ENCODE results near the gene INKA2. TPM values are rescaled to one million over a fixed set of nuclear protein-coding genes. Genes with fewer than 3 reads are reported as not detected.

Gene INKA2
- total RNA-seq, 4 donors from 2014 or later: 0.51 to 16.4 (median 6.4) TPM; not detected in 1

DNA sequence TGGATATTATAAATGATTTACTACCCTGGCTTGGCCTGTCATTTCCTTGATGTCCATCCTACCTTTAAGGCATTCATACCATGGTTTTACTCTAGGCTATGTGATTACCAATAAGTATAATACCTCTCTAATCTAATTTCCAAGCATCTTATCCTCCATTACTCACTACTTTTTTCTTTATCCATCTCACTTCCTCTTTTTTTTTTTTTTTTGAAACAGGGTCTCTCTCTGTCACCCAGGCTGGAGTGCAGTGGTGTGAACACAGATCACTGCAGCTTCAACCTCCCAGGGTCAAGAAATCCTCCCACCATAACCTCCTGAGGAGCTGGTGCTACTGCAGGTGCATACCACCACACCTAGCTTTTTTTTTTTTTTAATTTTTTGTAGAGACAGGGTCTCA, 39.9 kb downstream of the INKA2 start:
- H3K27me3 ChIP-seq: no peaks in the 10 kb centered on the region
- no peak for TF ChIP-seq POLR2A (IDR thresholded peaks at IDR 0.05)
- TF ChIP-seq CTCF (IDR thresholded peaks at IDR 0.05): no peak
- no peak overlapping the region for H3K4me3 ChIP-seq
- DNase-seq: no peak
- no peaks in the 10 kb centered on the region for H3K9me3 ChIP-seq
- intact Hi-C loops (cut with DNase I; ENCODE audit: low total_unique reads): no loop called here
- H3K27ac ChIP-seq: no peak overlapping the region
- no peaks in the 10 kb centered on the region for H3K4me1 ChIP-seq
- no peaks in the 10 kb centered on the region for H3K36me3 ChIP-seq

GRCh38 chr1:111696330-111696729, 42.9 kb downstream of the INKA2 start:
- Histone ChIP-seq H3K27me3 (no peaks in the 10 kb centered on the region), H3K4me3 (no peak overlapping the region), H3K4me1 (no peaks in the 10 kb centered on the region), H3K27ac (no peak overlapping the region), H3K9me3 (no peaks in the 10 kb centered on the region), H3K36me3 (no peaks in the 10 kb centered on the region)
- intact Hi-C loops (cut with DNase I; ENCODE audit: low total_unique reads): no loop called here
- DNase-seq: no peak
- no peak for TF ChIP-seq CTCF (IDR thresholded peaks at IDR 0.05)
- TF ChIP-seq POLR2A (IDR thresholded peaks at IDR 0.05): no peak

DNA sequence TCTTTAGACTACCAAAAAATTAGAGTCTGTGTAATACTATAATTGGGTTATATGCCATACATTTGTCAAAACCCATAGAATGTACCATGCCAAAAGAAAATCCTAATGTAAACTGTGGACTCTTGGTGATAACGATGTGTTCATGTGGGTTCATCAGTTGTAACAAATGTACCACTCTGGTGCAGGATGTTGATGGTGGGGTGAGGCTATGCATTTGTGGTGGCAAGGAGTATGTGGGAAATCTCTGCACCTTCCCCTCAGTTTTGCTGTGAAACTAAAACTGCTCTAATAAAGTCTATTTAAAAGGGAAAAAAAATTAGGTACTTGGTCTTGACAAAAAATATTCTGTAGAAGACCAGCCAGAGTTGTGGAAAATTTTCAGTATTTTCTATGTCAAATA, 43.4 kb downstream of the INKA2 start:
- no peaks in the 10 kb centered on the region for H3K9me3 ChIP-seq
- H3K27me3 ChIP-seq: no peaks in the 10 kb centered on the region
- H3K27ac ChIP-seq: no peak overlapping the region
- intact Hi-C loops (cut with DNase I; ENCODE audit: low total_unique reads): no loop called here
- no peak for TF ChIP-seq POLR2A (IDR thresholded peaks at IDR 0.05)
- no peak for TF ChIP-seq CTCF (IDR thresholded peaks at IDR 0.05)
- no peaks in the 10 kb centered on the region for H3K36me3 ChIP-seq
- DNase-seq: no peak
- no peak overlapping the region for H3K4me3 ChIP-seq
- no peaks in the 10 kb centered on the region for H3K4me1 ChIP-seq

GRCh38 chr1:111691886-111692285, 47.3 kb downstream of the INKA2 start:
- no peak overlapping the region for H3K27ac ChIP-seq

DNA sequence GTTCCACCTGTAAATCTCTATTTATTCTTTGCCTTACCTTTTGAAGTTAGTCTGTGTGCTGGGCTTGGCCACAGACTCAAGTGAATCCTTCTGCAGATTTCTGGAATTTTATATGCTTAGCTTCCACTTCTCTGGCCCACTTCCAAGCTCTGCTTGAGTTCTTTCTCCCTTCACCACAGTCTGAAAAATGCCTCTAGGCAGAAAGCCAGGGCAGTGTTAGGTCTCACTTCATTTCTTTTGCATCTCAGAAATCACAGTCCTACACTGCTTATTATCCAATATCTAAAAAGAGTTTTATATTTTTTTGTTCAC, 48.9 kb downstream of the INKA2 start:
- no peak for TF ChIP-seq CTCF (IDR thresholded peaks at IDR 0.05)
- TF ChIP-seq POLR2A (IDR thresholded peaks at IDR 0.05): no peak
- intact Hi-C loops (cut with DNase I; ENCODE audit: low total_unique reads): no loop called here
- H3K4me1 ChIP-seq: no peaks in the 10 kb centered on the region
- H3K4me3 ChIP-seq: no peak overlapping the region
- H3K27ac ChIP-seq: no peak overlapping the region
- peak; percentile 42 to 64 for DNase-seq
- no peaks in the 10 kb centered on the region for H3K27me3 ChIP-seq
- H3K9me3 ChIP-seq: no peaks in the 10 kb centered on the region
- H3K36me3 ChIP-seq: no peaks in the 10 kb centered on the region

More at GRCh38 chr1:111691886-111692285, 47.3 kb downstream of the INKA2 start:
- Histone ChIP-seq H3K27me3 (no peaks in the 10 kb centered on the region), H3K4me3 (no peak overlapping the region), H3K4me1 (no peaks in the 10 kb centered on the region), H3K9me3 (no peaks in the 10 kb centered on the region), H3K36me3 (no peaks in the 10 kb centered on the region)
- intact Hi-C loops (cut with DNase I; ENCODE audit: low total_unique reads): no loop called here
- no peak for DNase-seq
- TF ChIP-seq CTCF (IDR thresholded peaks at IDR 0.05) (no peak), POLR2A (IDR thresholded peaks at IDR 0.05) (no peak)

Small RNA genes lying within 50 kb of the gene (small RNA-seq; reads per million reads assigned to genes)
- gene INKA2: not detected

Other genes starting within 250 kb of the INKA2 start
- 10 to 100 TPM in 1 of 4 donors, 1 to 10 TPM in 1, under 1 TPM in 2; 0.59 to 13.6 (median 1.7) TPM for gene ADORA3, start 235.8 kb downstream of the INKA2 start, total RNA-seq
- 1 to 10 TPM in 1 of 4 donors, under 1 TPM in 1, not detected in 2; 0.95 to 7.1 TPM for gene TMIGD3, start 235.8 kb downstream of the INKA2 start, total RNA-seq
- 10 to 100 TPM; 47.6 to 94.8 (median 60.2) TPM for gene RAP1A, start 119.6 kb downstream of the INKA2 start, total RNA-seq
- 10 to 100 TPM; 13.3 to 38.2 (median 20.1) TPM for gene DDX20, start 16.5 kb upstream of the INKA2 start, total RNA-seq